ENCODE data around the gene LYVE1.
"Not testable (repeated sequence)": the region's sequence is repeated elsewhere in the genome, so short reads cannot be mapped to it uniquely, and the experiment has no call there.

LYVE1 gene, protein sequence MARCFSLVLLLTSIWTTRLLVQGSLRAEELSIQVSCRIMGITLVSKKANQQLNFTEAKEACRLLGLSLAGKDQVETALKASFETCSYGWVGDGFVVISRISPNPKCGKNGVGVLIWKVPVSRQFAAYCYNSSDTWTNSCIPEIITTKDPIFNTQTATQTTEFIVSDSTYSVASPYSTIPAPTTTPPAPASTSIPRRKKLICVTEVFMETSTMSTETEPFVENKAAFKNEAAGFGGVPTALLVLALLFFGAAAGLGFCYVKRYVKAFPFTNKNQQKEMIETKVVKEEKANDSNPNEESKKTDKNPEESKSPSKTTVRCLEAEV

DNA sequence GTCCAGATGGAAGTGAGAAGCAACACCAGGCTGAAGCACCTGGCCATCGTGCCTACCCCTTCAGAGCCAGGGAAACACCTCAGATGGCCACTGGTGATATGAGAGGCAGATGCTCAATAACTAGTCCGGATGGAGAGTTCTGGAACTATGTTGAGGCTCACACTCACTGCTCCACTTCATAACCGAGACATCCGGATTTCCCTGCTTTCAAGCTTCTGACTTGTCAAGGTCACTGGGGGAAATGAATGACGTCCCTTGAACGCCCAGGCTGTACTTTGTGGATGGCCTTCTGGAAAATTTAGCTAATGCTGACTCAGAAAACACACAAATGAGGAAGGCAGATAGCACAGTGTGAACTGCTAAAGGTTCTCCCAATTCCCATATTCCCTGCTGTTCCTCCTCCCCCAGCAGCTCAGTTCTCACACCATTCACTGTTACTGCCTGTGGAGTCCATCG is at the start of gene LYVE1:
Gene LYVE1, minus strand, starts transcription at position 180 of the 456 bp plus-strand sequence. Its CDS starts 133 bp downstream, at position 47.
- no peak for DNase-seq

DNA sequence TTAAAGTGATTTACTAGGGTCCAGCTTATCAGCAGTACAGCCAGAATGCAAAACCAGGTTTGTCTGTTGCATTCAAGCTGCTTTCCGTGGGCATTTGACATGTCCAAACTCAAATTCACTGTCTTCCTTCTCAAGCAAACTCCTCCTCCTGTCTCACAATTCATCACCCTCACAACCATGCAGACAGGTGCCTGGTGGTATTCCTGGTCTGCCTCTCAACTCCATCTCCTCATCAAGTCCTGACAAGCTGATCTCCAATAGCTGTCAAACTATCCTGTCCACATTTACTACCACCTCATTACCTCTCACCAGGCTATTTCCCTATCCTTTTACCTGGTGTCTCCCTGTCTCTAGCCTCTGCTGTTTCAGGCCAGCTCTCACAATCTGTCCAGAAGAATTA is 49.1 kb upstream of the LYVE1 start:
- DNase-seq: no peak

DNA sequence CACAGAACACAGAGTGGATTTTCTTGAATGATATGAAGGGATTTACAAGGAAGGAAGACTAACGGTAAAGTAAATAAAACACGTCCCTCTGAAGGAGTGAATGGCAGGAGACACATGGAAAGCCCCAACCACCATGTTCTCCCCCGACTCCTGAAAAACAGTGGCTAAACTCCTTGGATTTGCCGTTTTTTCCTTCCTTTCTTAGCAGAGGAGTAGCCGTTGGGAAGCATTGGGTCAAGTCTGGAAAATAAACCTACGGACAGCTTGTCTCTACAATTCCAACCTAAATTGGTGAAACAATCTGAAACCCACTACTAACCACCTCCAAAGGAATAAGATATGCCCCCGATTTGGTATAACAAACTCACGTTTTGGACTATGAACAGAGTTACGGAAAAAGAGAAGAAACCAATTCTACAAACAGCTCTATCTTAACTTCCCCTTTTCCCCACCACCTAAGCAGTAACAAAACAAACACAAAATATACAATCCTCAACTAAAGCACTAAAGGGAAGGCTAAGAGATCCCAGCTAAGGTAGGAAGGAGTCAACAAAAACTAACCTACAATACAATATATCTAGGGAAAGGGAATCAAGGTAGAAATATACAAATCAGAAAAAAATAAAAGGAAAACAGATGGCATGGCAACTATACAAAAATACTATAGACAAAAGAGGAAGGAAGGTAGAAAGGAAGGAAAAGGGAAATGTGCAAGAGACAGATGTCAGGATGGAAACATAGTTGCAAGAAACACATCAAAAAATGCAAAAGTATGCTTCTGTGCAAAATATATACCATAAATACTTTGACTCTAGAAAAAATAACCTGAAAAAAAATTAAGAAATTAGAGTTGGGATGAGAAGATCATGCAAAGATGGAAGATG is 43.8 kb upstream of the LYVE1 start:
- no peak for DNase-seq

DNA sequence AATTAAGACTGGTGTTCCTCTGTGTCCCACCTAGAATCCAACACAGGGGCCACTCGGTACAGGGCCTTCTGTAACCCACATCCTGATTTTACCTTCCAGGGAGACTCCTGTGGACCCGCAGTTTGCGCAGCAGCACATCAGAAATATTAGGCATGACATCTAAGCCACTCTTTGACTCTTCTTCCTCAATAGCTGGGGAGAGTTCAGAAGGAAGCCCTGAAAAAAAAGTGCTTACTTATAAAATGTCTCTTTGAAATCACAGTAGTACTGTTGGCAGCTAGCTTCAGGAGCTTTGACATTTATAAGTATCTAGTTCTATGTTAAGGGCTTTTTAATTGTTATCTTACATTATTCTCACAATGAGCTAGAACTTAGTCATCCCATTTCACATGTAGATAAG is 41.2 kb upstream of the LYVE1 start:
- DNase-seq: no peak

DNA sequence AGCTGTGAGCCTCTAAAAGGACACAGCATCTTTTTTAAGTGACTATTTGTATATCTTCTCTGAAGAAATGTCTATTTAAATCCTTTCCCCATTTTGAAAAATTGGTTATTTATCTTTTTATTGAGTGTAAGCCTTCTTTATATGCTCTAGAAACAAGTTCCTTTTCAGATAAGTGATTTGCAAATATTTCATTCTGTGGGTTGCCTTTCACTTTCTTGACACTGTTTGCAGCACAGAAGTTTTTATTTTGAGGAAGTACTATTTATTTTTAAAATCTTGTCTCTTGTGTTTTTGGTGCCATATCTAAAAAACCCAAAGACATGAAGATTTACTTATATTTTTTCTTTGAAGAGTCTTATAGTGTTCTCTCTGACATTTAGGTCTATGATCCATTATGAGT is 40.1 kb upstream of the LYVE1 start:
- no peak for DNase-seq

DNA sequence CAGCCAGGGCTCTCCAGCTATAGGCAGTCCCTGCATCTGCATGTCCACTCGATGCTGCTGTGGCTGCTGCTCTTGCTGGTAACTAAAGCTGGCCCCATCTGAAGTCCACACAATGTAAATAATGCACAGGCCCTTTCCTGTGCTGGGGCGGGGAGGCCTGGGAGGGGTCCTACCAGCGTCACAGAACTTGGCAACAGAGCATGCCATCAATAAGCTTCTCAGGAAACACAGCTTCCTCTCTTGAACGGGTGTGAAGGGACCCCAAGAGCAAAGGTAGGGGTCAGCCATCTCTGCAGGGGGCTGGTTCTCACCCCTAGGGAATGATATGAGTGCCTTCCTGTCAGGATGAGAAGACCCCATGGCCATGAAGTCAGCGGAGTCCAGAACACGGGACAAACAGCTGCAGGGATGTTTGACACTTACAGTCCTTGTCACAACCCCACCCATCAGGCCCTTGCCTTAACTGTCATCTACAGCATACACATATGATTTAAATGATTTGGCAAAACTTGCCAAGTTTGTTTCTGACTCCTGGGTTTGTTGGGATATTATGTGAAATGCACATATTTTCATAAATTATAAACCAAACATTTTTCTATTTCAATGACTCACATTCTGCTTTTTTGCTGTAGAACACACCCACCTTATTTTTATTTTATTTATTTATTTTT is 39.1 kb upstream of the LYVE1 start:
- DNase-seq: peak in 1 of 2 donors; percentile 38

DNA sequence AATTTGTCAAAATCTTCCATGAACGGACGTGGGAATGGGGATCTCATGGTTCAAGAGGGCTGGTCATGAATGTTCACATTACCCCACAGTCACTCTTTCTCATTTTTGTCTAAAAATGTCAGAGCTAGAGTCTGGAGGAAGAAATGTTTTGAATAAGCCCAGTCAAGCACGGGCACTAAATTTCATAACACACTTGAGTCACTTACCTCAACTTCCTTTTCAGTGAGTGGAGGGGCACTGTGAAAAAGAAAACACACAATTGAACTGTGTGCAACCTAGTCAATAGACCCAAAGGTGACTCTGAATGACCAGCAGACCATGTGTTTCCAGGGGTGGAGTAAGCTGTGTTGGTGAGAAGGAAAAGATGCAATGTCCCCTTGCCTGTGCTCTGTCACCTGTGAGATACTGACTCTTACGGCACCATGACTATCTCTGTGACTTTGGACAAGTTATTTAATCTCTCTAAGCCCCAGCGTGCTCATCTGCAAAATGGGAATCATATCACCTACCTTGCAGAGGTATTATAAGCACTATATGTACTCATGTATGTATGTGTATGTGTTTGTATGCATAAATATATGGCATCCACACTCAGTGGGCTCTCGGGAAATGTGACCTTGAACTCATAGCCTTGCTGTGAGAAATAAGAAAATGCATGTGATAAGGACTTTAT is 38.2 kb upstream of the LYVE1 start:
- DNase-seq: peak in 1 of 2 donors; percentile 35

DNA sequence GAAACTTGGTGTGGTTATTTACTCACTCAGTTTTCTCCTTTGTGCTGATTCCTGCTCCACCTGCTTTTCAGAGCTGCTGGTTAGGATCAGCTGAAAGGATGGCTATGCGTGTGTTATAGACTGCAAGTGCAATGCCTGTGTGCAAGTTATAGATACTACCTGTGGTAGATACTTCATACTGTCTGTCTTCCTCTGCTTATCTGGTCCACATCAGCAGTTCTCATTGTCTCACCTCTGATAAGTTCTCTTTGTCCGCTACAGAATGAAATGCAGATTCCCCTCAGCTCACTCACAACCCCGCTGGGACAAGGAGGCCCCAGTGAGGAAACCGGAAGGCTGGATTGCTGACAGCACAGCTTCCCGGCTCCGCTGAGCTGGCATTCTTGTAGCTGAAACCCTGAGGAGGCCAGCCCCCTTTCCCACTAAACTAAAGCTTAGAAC is 37.5 kb upstream of the LYVE1 start:
- DNase-seq: peak in 1 of 2 donors; percentile 45

DNA sequence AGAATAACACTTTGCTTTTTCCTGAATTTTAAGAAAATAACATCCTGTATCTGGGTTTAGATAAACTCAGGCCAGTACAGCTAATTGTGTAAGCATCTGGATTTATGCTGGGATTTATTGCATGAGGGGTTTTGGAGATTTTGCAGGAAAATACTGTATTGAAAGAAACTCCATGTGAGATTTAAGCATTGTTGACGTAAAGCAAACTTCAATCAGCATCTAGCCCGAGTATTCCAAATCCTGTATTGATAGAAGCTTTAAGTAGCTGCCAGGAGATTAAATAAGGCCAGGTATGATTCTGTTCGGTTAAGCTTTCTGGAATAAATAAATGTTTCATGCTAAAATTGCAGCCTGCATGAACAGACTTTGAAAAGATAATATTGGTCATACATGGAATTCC is 36.3 kb upstream of the LYVE1 start:
- DNase-seq: no peak

DNA sequence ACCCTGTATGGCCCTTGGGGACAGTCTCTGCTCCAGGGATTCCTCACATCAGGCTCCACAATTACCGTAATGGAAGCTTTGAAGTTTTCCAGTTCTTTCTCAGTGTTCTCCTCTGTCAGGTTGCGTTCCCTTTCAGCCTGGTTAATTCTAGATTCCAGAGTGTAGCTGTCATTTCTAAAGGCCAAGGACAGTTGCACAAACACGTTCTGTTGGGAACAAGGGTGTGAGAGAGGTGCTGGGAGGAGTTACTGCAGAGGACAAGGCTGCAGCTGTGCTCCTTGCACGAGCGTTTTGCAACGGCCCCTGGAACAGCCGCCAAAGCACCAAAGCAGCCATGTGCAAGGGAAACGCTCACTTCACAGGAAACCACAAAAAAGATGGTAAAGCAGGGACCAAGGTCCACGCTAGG is 35.9 kb upstream of the LYVE1 start:
- no peak for DNase-seq

DNA sequence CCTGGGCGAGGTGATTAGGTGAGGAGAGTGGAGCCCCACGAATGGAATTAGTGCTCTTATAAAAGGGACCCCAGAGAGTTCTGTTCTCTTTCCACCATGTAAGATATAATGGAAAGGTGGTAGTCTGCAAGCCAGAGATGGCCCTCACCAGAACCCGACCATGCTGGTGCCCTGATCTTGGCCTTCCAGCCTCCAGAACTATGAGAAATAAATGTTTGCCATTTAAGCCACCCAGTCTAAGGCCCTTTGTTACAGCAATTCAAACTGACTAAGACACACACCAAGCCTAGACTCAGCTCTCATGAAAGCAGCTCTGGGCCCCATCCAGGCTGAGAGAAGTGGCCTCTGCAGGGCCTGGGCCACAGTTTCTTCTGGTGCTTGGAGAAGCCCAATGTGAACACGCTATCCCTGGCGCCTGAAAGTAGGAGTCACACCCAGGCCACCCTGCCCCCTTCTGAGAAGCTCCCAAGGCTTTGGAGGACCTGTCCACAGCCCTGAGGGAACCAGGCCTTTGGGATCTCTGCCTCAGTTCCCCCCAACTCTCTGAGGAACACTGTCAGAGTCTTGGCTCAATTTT is 35.3 kb upstream of the LYVE1 start:
- DNase-seq: no peak

DNA sequence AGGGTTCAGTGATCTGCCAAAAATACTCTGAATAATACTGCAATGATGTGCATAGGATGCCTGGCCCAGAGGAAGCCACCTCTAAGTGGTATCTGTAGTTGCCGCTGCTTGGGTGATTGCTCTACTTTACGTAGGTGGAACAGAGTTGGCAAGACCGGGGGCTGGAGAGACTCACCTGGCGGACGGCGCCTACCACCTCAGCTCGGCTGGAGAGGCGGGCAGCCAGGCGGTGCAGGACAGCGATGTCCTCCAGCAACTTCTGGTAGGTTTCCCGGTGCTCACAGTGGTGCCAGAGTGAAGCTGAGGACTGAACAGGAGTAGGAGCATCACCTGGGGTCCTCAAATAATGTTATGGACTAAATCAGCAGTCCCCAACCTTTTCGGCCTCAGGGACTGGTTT is 34.5 kb upstream of the LYVE1 start:
- no peak for DNase-seq

DNA sequence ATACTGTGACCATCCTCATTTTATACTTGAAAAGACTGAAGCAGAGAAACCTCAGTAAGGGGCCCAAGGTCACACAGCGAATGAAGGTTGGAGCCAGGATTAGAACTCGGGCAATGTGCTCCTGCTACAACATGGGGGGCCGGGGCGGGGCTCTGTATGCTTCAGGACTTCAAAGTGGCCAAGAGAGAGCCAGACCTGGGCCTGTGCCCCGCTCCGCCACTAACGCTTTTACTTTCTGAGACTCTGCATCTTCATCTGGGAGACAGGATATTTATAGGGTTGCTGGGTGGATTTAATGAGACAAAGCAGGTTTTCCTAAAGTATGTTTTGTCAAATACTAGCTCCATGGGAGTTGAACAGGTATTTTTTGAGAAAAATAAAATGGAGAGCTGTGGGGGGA is 33.9 kb upstream of the LYVE1 start:
- no peak for DNase-seq

DNA sequence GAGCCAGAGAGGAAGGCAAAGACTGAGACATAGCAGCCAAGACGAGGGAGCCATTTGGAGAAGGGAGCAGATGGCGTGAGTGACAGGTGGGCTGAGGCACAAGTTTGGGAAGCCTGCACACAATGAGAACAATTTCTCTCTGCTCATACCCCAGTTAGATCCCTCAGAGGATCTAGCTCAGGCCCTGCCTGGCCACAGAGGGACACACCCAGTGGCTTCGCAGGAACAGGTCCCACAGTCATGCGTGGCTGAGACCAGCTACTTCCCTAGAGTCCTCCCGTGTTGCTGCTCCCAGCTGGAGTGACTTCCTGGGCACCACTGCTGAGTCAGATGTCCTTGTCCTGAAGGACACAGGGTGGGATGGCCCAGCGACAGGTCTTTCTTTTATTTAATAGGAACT is 33.4 kb upstream of the LYVE1 start:
- DNase-seq: peak in 1 of 2 donors; percentile 48

DNA sequence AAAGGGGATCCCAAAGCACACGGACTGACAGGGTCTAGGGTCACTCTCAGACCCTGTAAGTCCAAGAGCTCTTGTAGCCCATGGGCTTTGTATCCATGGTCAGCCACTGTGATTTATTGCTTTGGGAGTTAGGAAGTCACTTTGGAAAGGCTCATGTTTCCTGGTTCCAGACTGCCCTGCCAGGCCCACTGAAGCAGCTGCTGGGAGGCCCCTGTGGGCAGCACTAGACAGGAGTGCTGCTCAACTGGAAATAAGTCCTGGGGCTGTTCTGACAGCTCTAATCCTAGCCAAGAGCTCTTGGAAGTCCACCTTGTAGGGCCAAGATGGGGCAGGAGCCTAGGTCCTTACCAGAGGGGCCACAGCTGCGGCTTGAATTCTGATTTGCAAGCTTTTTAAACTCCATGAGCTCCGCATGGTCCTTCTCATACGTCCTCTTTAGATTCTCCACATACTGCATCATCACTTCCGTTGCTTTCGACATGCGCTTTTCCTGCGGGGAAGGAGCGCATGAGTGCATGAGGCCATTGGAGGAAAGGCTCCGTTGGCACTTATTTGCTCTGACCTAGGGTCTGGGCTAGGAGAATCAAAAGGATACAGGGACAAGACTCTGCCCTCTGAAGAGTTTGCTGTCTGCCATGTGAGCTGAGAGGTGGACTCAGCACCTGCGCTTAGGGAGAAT is 32.2 kb upstream of the LYVE1 start:
- DNase-seq: no peak

DNA sequence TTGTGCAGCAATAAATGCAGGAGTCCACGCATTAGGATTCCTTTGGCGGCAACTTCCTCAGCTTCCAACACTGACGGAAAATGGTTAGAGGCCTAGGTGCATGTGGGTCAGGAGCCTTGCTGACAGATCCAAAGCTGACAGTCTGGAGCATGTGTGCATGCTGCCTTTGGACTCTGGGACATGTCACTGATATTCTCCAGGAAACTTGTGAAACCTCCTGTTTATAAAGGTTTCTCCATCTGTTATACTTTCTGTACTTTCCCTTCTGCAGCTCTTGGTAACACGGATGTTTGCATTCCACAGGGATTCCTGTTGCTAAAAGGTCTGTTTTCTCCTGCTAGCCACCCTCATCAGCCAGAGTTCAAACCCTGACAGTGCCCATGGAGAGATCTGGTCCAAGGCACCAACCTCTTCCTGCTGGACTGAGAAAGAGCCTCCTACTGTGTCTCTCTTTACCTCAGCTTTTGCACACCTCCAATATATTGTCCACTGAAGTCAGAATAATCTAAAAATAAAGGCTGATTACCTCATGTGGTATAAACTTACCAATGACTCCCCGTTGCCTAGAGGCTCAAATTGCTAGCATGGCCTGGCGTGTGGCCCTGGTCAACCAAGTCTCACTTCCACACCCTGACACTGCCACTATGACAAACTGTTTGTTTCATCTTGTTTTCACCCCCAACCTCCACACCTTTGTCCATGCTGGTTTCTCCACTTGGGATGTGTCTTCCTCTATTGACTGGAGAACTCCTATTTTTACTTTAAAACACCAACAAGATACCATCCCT is 31.1 kb upstream of the LYVE1 start:
- DNase-seq: no peak

DNA sequence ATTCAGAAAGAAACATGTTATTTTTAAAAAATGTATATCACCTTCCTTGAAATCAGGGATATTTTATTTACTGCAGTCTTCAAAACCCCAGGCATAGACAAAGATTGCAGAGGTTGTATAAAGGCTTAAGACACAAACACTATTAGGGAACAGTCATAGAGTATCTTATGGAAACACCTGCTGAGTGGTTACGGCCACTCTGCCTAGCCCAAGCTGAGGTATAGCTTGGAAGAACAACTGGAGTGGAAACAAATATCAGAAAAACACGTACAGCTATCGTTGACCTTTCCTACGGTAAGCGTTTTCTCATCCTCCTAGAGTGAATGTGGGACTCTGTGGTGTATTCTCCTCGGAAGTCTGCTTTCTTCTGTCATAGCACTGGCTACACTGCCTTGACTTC is 30.4 kb upstream of the LYVE1 start:
- DNase-seq: no peak

DNA sequence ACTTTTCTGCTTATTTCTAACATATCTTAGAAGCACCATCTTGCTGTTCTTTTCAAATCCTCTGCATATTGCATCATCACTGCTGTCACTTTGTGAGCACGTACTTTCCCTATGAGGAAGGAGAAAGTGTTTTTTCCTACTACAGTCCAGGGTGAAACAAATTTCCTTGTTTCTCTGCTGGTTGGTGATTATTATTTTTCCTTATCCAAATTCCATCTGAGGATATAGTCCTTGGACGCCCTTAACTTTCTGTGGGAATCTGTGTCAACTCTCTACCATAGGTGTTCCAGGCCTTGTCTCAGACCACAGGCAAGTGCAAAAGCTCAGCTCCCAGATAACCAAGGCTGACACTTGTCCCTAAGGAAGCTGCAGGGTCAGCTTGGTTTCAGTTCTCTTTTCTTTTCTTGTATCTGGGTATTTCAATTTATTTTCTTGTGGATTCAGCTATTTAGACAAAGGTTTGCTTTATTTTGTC is 29.4 kb upstream of the LYVE1 start:
- DNase-seq: no peak

DNA sequence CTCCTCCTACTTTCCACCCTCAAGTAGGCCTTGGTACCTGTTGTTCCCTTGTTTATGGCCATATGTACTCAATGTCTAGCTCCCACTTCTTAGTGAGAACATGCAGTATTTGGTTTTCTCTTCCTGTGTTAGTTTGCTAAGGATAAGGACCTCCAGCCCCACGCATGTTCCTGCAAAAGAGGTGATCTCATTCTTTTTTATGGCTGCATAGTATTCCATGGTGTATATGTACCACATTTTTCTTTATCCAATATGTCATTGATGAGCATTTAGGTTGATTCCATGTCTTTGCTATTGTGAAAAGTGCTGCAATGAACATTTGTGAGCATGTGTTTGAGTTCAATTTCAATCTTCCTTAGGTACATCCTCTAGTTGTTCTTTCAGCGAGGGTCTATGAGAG is 27.4 kb upstream of the LYVE1 start:
- DNase-seq: not testable (repeated sequence)

DNA sequence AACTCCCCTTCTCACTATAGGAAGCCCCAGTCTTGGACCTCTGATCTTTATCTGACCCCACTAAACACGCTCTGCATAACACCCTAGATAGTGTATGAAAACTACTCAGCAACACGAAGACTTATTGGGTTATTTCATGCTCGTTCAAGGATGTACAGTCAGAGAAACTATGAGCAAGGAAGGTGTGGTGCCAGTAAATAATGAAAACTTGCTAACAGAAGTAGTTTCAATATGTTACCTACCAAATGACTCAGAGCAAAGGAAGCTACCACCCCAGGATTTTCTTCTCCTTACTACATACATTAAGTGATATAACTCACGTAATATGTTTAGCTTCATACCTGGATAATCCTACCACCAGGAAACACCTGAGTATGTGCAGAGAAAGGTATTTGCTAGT is 25.9 kb upstream of the LYVE1 start:
- DNase-seq: no peak

DNA sequence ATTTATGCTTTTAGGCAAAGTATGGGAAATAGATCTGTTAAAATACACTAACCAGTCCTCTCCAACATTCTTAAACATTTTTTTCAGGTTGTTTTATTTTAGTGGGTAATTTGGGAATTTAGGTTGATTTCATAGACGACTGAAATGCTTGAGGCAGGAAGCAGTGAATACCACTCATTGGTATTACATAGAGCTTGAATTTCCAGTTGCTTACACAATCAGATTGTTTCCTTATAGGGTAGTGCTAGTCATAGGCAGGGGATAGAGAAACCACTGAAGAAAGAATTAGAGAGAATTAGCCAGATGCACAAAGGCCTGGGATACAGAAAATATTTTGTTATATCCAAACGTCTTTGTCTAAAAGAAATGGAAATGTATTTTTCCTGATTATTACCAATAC is 23.9 kb upstream of the LYVE1 start:
- DNase-seq: no peak

Measured in CD4-positive, alpha-beta T cell treated with Interleukin-4 for 1 hour (primary cell).